GM19238 (cell line): Measurements from ENCODE around the gene S1PR1.
"Not testable (repeated sequence)": the region's sequence is repeated elsewhere in the genome, so short reads cannot be mapped to it uniquely, and the experiment has no call there.

Source experiments
- DNase-seq: peaks from one replicate; pipeline ENCODE4 v3.0.0; 2011; ENCODE audit warnings: low spot score; ENCODE audit not compliant: insufficient read length

S1PR1 gene

DNA sequence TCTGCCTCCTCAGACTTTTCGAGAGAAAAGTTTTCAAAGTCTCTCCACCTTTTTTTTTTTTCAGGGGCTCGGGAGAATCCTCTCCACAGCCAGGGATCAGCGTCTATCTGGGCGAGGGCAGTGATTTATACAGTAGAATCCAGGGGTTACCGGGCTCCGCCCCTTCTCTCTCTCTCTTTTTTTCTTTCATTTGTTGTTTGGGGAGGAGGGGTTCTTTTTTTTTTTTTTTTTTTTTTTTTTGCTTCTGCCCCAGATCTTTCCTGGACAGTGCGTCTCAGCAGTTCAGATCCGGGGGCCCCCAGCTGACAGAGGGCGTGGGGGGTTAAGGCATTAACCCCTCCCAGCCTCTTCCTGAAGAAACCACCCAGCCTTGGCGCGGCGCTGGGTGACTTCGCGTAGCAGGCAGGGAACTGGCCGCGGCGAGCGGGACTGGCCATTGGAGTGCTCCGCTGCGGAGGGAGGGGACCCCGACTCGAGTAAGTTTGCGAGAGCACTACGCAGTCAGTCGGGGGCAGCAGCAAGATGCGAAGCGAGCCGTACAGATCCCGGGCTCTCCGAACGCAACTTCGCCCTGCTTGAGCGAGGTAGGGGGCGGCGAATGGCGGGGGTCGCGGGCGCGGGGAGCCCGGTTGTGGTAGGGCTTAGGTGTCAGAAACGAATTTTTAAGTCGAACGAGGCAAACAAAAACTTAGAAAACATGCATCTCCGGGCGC lies at the start of gene S1PR1:
Gene S1PR1 (plus strand): TSS at position 504 of the 713 bp plus-strand sequence. CDS start 1,966 bp downstream, outside the sequence.
- DNase-seq = no peak

DNA sequence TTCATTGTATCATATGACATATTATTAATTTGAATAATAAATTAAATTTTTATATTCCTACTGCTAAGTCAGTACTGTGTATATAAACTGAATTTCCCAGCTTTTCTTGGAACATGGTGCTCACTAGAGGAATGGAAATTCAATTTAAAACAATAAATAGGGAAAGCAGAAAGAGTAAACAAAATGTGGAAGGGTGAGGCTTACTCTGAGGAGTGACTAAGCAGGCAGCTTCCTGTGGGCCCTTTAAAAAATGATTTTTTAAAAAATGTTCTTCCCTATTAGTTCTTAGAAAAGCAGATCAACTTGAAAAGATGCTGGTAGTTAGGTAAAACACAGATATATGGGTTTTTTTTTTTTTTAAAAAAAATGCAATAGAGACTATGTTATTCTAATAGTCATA lies 49.5 kb upstream of the S1PR1 start:
- DNase-seq = no peak

DNA sequence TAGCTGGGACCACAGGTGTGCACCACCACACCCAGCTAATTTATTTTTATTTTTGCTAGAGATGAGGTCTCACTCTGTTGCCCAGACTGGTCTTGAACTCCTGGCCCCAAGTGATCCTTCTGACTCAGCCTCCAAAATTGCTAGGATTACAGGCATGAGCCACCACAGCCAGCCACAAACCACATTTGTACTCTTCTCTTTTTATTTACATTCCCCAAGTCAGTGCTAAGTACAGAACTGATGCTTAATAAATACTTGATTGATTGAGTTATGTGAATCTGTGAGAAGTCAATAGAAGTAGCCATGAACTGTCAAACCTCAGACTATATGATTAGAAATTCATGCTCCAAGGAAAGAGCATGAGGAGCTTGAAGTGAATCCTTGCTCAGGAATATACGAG lies 48.5 kb upstream of the S1PR1 start:
- no peak for DNase-seq

DNA sequence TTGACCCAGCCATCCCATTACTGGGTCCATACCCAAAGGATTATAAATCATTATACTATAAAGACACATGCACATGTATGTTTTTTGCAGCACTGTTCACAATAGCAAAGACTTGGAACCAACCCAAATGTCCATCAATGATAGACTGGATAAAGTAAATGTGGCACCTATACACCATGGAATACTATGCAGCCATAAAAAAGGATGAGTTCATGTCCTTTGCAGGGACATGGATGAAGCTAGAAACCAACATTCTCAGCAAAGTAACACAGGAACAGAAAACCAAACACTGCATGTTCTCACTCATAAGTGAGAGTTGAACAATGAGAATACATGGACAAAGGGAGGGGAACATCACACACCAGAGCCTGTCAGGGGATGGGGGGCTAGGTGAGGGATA lies 47.9 kb upstream of the S1PR1 start:
- DNase-seq = not testable (repeated sequence)

DNA sequence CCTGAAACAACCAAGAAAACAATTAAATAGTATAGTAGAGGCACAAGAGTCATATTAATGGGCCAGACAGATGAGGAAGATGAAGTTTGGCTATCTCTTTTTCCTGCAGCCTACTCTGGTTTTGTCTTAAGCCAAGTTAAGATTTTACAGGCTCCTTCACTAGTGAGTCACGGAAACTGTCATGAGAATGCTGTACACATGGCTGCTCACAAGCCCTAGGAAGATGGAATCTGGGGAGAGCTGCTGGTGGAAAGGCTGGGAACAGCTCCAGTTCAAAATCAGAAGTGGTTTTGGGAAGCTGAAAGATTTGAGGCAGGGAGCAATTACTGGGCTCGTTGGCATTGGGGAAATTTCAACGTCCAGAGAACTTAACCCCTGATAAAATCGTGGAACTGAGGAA lies 46.4 kb upstream of the S1PR1 start:
- no peak for DNase-seq

DNA sequence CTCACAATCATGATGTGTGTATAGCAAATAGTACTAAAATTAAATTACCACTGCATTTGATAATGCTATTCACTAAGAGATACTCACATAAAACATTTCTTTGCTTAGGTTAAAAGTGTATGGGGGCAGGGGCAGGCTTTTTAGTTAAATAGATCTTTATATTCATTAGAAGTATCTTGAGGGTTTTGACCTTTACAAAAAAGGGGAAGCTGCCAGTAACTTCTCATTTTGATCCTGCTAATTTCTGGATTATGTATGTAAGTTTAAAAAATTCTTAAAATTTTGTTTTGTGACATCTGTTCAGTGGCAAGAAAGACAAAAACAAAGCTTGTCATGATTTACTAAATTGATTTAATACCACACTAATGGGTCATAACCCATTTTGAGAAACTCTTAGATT lies 45.8 kb upstream of the S1PR1 start:
- DNase-seq = no peak

DNA sequence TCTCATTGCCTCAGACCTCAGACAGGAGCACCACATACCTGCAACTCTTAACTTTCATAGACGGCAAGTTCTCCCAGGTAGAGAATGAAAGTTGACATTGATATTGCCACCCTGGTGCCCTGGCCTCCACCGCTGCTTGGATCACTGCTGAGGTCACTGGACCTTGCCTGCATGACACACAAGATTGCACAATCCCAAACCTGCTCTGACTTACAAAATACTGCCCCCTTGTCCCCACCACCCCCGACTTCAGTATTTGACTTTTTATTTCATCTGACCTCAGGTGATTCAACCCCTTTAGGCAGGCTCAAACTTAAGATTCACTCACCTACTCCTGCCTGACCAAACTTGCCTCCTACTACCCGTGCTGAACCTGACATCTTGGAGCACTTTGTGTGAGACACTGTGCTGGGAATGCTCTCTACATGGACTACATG lies 43.1 kb upstream of the S1PR1 start:
- DNase-seq = no peak

DNA sequence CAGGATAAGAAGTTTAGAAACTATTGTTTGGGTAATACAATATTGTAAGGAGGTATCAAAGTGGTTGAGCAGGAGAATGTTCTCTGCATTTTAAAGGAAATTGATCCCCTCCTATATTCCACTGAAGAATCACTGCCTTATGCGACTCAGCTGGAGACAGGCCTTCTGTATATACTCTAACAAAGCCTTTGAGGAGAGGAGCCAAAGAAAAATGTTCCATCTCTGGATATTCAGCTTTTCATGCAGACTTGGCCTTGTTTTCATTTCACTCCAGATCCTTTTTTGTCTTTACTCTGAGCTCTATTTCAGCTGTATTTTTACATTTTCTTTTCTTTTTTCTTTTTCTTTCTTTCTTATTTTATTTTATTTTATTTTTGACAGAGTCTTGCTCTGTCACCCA lies 42.1 kb upstream of the S1PR1 start:
- DNase-seq = no peak

DNA sequence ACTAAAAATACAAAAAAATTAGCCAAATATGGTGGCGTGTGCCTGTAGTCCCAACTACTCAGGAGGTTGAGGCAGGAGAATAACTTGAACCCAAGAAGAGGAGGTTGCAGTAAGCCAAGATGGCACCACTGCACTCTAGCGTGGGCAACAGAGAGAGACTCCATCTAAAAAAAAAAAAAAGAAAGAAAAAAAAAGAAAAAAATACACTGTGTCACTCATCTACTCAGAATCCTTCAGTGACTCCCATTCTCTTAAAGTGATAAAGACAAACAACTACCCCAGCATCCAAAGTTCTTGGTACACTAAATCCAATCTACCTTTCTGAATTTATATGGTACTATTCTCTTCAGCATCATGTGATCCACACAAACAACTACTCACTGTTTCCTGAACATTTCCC lies 40.2 kb upstream of the S1PR1 start:
- no peak for DNase-seq

DNA sequence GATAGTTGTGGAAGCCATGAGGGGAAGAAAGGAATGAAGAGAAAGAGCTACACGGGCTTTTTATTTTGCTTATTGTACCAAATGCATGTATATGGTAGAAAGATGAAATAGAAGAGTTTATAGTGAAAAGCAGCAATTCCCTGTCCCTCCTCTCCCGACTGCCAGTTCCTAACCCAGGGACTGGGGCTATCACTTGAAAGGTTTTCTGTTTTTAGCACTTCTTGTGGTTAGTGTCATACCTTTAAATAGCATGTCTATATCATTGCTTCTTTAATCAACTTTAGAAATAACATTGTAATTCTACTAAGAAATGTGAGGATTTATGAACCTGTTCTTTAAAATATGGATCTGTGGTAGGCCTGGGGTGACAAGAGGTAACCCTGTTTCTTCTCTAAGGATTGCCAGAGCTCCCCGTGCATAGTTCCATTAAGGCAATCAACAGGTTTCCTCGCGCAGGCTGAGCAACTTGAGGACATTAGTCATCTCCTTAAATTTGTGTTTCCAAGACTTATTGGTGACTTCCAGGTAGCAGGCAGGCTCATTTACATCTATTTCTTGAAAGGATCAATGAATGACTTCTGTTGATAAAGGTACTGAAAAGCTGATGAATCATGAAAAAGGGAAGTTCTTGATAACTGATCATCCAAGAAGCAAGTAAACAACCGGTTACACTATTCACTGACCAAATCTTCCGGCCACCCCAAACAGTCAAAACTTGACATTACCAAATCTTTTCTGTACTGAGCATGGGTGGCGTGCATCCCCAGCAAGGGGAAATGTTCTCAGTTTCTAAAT lies 37.8 kb upstream of the S1PR1 start:
- DNase-seq = peak; percentile 24

DNA sequence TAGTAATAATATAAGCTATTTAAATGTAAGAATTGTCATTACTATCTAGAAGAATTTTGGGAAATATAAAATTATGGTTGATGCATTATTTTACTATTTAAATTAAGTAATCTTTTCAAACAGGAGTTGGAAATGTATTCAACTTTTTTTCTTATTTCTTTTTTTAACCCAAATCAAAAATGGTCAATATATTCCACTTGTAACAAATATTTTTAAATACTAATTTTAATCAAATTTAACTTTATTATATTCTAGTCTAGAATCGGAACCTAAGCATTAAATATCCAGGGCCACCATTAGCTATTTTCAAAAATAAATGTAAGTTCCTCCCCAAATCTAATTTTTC lies 37.2 kb upstream of the S1PR1 start:
- no peak for DNase-seq

DNA sequence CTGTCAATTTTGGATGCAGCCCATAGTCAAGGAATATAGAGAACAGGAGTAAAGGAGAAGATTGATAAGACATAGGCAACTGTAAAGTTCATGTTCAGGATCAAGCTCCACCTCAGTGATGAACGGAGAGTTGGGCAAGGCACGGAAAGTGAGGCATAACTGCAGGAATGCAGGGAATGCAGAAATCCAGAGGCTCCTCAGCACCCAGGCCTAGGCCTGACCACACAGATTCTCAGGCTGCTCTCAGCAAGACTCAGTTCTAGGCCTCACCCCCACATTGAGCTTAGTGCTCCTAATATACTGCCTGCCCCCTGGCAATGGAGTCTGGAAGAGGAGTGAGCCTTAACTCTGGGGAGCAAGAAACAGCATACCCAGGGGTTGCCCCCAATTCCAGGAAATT lies 36.3 kb upstream of the S1PR1 start:
- DNase-seq = no peak

DNA sequence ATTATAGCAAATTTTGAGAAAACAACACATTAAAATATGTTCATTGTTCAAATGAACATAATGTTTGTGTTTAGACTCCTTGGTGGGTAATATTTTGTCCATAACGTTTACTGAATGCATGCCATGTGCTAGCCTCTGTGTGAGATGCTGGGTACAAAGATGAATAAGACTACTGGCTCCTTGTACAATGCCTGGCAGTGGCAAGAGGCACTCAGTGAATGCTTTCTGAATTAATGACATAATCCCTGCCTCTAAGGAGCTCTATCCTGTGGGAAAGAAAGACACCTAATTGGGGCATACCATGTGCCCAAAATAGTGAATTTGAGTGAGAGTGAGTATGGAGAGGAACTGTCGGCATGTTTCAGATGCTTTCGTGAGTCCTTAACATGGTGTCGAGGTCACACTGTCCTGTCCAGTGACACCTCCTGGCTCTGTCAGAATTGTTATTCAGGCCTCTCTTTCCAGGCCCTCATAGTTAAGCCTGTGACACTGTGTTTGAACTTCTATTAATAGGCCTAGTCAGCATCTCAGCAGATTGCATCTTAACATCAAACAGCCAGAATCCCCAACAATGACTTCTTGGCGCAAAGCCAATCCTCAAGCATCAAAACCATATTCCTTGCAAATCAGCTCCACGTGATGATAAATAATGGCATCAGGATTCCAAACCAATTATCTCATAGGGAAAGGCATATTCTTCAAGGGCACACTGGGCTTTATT lies 32.8 kb upstream of the S1PR1 start:
- no peak for DNase-seq

DNA sequence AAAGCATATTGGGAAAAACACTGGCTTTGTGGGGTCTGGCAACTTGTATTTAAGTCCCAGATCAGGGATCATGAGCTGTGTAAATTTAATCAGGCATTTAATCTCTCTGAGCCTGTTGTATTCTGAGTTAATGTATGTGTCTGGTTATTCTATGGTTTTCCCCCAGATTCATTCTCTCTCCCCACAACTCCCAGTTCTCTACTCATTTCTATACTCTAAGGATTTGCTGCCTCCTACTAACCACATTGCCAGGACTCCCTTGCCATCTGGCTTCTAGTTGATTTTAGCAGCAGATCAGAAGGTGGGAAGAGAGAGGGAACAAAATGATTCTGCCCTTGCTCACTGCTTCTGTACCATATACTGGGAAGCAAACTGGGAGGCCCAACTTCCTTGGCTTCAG lies 31.4 kb upstream of the S1PR1 start:
- DNase-seq = no peak

DNA sequence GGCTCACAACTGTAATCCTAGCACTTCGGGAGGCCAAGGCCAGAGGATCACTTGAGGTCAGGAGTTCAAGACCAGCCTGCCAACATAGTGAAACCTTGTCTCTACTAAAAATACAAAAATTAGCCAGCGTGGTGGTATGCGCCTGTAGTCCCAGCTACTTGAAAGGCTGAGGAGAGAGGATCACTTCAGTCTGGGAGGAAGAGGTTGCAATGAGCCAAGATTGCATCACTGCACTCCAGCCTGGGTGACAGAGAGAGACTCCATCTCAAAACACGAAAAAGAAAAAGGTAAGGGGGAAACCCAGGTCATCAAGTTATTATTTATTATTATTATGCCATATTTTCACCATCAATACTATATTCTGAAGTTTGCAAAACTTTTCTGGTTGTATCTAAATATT lies 30.7 kb upstream of the S1PR1 start:
- DNase-seq = not testable (repeated sequence)

DNA sequence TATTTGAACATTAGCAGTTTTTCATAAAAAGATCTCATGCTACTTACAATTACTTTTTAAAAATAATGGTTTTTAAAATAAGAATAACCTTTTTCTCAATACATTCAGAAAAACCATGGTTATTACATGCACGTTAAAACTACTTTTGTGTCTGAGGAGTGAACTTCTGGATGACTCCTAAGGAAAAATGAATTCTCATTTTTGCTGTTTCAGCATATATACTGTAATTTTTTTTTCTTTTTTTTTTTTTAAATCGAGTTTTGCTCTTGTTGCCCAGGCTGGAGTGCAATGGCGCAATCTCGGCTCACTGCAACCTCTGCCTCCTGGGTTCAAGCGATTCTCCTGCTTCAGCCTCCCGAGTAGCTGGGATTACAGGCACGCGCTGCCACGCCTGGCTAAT lies 29.5 kb upstream of the S1PR1 start:
- DNase-seq = not testable (repeated sequence)

DNA sequence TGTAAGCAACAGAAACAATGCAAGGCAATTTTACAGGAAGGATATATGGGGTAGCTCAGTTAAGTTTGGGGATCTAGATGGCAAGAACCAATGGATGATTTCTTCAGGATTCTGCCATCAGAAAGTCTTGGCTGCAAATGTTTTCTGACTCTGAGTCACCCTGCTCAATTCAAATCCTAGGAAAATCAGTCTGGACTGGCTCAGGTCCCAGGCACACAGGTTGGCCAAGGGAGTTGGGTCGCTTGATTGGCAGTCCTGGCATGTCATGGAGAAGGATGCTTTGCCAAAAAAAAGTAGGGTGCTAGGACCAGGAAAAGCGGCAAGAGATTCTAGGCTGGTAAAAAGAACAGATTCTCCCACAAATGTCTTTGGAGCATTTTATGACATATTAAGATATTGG lies 28.9 kb upstream of the S1PR1 start:
- DNase-seq = no peak

DNA sequence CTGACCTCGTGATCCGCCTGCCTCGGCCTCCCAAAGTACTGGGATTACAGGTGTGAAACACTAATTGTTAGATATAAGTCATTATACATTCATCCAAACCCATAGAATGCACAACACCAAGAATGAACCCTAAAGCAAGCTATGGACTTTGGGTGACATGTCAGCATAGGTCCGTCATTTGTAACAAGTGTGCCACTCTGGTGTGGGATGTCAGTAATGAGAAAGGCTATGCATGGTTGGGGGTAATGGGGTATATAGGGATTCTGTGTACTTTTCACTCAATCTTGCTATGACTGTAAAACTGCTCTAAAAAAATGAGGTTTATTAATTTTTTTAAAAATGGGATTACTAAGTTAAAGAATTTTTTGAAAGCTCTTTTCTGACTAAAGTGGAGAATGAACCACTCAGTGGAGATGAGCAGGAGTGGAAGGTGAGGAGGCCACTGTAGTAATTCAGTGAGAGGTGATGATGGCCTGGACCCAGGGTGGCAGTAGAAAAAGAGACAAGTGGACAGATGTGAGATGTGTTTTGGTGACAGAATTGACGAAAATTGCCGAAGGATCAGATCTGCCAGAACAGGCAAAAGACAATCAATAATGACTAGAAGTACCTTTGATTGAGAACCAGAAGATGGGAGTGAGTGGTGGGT lies 21.3 kb upstream of the S1PR1 start:
- DNase-seq = no peak

DNA sequence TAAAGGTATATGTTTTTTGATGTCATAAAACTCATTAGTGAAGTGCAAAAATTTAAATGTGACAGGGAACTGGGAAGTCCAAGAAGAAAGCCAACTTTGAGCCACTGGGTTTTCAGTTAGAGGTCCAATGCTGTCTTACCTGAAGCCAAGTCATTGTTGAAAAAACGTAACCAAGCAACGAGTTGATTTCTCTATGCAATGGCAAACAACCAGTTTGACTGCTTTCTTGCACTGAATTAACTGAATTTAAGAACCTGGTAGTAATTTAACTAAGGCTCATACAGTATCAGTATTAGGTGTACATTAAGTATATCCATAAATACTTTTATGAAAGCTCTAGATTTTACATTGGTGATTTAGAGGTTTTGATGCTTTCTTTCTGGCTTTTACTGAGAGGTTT lies 20.2 kb upstream of the S1PR1 start:
- no peak for DNase-seq

DNA sequence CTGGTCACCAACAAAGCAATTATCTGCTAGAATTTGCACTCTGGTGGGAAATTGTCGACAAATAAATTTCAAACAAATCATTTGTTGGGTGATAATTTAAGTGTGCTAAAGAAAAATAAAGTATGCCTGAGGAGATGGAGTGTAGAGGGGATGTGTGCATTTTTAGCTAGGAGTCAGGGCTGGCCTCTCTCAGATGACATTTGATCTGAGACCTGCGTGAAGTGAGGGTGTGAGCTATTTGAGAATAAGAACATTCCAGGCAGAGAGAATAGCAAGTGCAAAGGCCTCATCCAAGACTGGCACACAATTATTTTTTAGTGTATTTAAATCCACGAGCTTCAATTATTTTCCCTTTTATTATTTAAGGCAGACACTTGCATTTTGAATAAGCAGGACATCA lies 19.7 kb upstream of the S1PR1 start:
- DNase-seq = no peak

DNA sequence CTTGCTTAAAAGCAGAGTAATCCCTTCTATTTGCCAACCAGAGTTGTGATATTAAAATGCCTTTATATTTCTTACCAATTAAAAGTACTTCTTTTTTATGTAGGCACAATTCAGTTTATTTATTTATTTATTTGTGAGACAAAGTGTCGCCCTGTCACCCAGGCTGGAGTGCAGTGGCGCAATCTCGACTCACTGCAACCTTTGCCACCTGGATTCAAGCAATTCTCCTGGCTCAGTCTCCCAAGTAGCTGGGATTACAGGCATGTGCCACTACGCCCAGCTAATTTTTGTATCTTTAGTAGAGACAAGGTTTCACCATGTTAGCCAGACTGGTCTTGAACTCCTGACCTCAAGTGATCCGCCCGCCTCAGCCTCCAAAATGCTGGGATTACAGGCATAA lies 17.9 kb upstream of the S1PR1 start:
- DNase-seq = not testable (repeated sequence)
